DOHH2 (cell line): ENCODE measurements around the gene CSMD2.

Experiments used
- H3F3A ChIP-seq: fragments of 200-600 bp; sonication (generic), shearing (Covaris generic); 2 replicates; pipeline ENCODE4 v1.6.0; 2016; ENCODE audit warnings: antibody characterized with exemption, mild to moderate bottlenecking; ENCODE audit not compliant: control insufficient read depth, insufficient read depth
- H3K27ac ChIP-seq: fragments of 200-600 bp; sonication (generic); 2 replicates; pipeline ENCODE4 v1.5.1; 2014; ENCODE audit warnings: low read depth, mild to moderate bottlenecking, low read length, moderate library complexity
- H3K27me3 ChIP-seq: fragments of 200-600 bp; sonication (generic); 2 replicates; pipeline ENCODE4 v1.6.1; 2014; ENCODE audit warnings: mild to moderate bottlenecking, low read length, mixed read lengths; ENCODE audit not compliant: control insufficient read depth
- H3K36me3 ChIP-seq: fragments of 200-600 bp; sonication (generic); 2 replicates; pipeline ENCODE4 v1.6.1; 2014; ENCODE audit warnings: mild to moderate bottlenecking, low read length, moderate library complexity, mixed read lengths; ENCODE audit not compliant: control insufficient read depth
- H3K4me1 ChIP-seq: fragments of 200-600 bp; sonication (generic); 2 replicates; pipeline ENCODE4 v1.6.1; 2014; ENCODE audit warnings: mild to moderate bottlenecking, low read length, mixed read lengths; ENCODE audit not compliant: control insufficient read depth
- H3K4me2 ChIP-seq: fragments of 200-600 bp; sonication (generic); 2 replicates; pipeline ENCODE4 v1.6.0; 2014; ENCODE audit warnings: mild to moderate bottlenecking, low read length, moderate library complexity
- H3K4me3 ChIP-seq: fragments of 200-600 bp; sonication (generic); 2 replicates; pipeline ENCODE4 v1.5.1; 2014; ENCODE audit warnings: mild to moderate bottlenecking, low read length, mixed read lengths
- H3K79me2 ChIP-seq: fragments of 200-600 bp; sonication (generic); 2 replicates; pipeline ENCODE4 v1.6.1; 2014; ENCODE audit warnings: mild to moderate bottlenecking, low read length, mixed read lengths; ENCODE audit not compliant: control insufficient read depth
- H3K9me2 ChIP-seq: fragments of 200-600 bp; sonication (generic); replicated peaks from 2 replicates; pipeline ENCODE4 v1.6.1; 2014; ENCODE audit warnings: mild to moderate bottlenecking, low read length, mixed read lengths; ENCODE audit not compliant: control insufficient read depth
- H3K9me3 ChIP-seq: fragments of 200-600 bp; sonication (generic); 2 replicates; pipeline ENCODE4 v1.6.1; 2014; ENCODE audit warnings: antibody characterized with exemption, low read length, mixed read lengths; ENCODE audit not compliant: control insufficient read depth, insufficient read depth
- H4K20me1 ChIP-seq: fragments of 200-600 bp; sonication (generic); 2 replicates; pipeline ENCODE4 v1.6.0; 2014; ENCODE audit warnings: low read depth, mild to moderate bottlenecking, antibody characterized with exemption, low read length, moderate library complexity; ENCODE audit not compliant: control insufficient read depth, insufficient read depth
- EZH2phosphoT487 ChIP-seq: fragments of 200-600 bp; sonication (generic); IDR thresholded peaks from 2 replicates; pipeline ENCODE4 v1.6.1; 2017; ENCODE audit warnings: borderline replicate concordance, mild to moderate bottlenecking, antibody characterized with exemption, low read length, moderate library complexity, mixed read lengths
- TF ChIP-seq, protein P1 (sequence below): fragments of 200-600 bp; sonication (generic); IDR thresholded peaks from one replicate; pipeline ENCODE4 v1.5.1; 2014; ENCODE audit warnings: antibody characterized with exemption, mild to moderate bottlenecking, low read depth, low read length; ENCODE audit not compliant: poor library complexity, severe bottlenecking

Gene CSMD2

GRCh38 chr1:34025675-34026074 is 139.4 kb downstream of the CSMD2 start:
- no peaks in the 10 kb centered on the region for H4K20me1 ChIP-seq
- H3F3A ChIP-seq, result no peaks in the 10 kb centered on the region
- no peaks in the 10 kb centered on the region for H3K9me3 ChIP-seq
- H3K27me3 ChIP-seq, result no peaks in the 10 kb centered on the region
- H3K36me3 ChIP-seq, result no peaks in the 10 kb centered on the region
- H3K9me2 ChIP-seq, result no peaks in the 10 kb centered on the region
- no peak overlapping the region for H3K4me2 ChIP-seq
- no peaks in the 10 kb centered on the region for H3K4me1 ChIP-seq
- no peak overlapping the region for H3K4me3 ChIP-seq
- TF ChIP-seq, protein P1, sequence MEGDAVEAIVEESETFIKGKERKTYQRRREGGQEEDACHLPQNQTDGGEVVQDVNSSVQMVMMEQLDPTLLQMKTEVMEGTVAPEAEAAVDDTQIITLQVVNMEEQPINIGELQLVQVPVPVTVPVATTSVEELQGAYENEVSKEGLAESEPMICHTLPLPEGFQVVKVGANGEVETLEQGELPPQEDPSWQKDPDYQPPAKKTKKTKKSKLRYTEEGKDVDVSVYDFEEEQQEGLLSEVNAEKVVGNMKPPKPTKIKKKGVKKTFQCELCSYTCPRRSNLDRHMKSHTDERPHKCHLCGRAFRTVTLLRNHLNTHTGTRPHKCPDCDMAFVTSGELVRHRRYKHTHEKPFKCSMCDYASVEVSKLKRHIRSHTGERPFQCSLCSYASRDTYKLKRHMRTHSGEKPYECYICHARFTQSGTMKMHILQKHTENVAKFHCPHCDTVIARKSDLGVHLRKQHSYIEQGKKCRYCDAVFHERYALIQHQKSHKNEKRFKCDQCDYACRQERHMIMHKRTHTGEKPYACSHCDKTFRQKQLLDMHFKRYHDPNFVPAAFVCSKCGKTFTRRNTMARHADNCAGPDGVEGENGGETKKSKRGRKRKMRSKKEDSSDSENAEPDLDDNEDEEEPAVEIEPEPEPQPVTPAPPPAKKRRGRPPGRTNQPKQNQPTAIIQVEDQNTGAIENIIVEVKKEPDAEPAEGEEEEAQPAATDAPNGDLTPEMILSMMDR, result no peak
- H3K27ac ChIP-seq, result no peak overlapping the region
- no peaks in the 10 kb centered on the region for H3K79me2 ChIP-seq

GRCh38 chr1:34024485-34024884 is 140.5 kb downstream of the CSMD2 start:
- H3K9me3 ChIP-seq, result no peaks in the 10 kb centered on the region
- no peak overlapping the region for H3K4me2 ChIP-seq
- H3K36me3 ChIP-seq, result no peaks in the 10 kb centered on the region
- no peaks in the 10 kb centered on the region for H3F3A ChIP-seq
- no peaks in the 10 kb centered on the region for H3K4me1 ChIP-seq
- H3K79me2 ChIP-seq, result no peaks in the 10 kb centered on the region
- TF ChIP-seq EZH2phosphoT487, result no peak
- TF ChIP-seq, protein P1, result no peak
- H3K9me2 ChIP-seq, result no peaks in the 10 kb centered on the region
- no peak overlapping the region for H3K4me3 ChIP-seq
- H4K20me1 ChIP-seq, result no peaks in the 10 kb centered on the region
- H3K27me3 ChIP-seq, result no peaks in the 10 kb centered on the region
- H3K27ac ChIP-seq, result no peak overlapping the region

DNA sequence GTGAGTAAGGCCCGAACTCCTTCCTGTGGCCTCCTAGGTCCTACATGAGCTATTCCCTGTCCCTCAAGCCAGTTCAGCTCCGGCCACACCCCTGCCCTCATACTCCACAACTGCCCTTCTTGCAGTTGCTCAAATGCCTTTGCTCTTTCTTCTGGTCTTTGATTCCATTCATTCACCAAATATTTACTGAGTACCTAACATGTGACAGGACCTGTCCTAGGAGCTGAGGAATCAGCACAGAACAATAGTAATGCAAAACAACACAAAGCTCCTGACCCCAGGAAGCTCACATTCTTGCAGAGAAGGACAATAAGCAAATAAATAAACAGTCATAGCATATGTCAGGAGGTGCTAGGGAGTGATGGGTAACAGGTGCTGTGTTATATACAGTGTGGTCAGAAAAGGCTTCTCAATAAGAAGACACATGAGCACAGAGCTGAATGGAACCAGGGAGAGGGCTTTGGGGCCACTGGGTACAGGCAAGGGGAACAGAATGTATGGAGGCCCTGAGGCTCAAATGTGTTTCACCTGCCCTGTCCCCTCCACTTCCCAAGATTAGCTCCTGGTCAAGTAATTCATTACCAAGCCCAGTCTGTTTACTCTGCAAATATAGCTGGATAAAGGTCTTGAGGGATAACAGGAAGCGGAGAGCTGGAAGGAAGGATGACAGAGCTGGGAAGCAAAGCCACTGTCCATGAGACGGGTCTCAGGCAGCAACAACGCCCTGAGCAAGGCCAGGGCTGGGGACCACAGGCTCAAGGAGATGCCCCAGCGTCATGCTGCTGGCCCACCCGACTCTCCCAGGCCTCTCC is 145.1 kb downstream of the CSMD2 start:
- no peak overlapping the region for H3K4me2 ChIP-seq
- no peaks in the 10 kb centered on the region for H3K9me2 ChIP-seq
- TF ChIP-seq EZH2phosphoT487, result no peak
- TF ChIP-seq, protein P1, result no peak
- H3K36me3 ChIP-seq, result no peaks in the 10 kb centered on the region
- 0 out of 2 replicates have a peak, but pooled peaks cover 3% of the 10 kb centered on the region for H3K27me3 ChIP-seq
- H3K9me3 ChIP-seq, result no peaks in the 10 kb centered on the region
- no peaks in the 10 kb centered on the region for H3F3A ChIP-seq
- H4K20me1 ChIP-seq, result no peaks in the 10 kb centered on the region
- H3K79me2 ChIP-seq, result no peaks in the 10 kb centered on the region
- H3K27ac ChIP-seq, result no peak overlapping the region
- no peak overlapping the region for H3K4me3 ChIP-seq
- no peaks in the 10 kb centered on the region for H3K4me1 ChIP-seq
